Neural cell (in vitro differentiated cells): ENCODE measurements around the gene GZMM. TPM values are rescaled to one million over a fixed set of nuclear protein-coding genes. Genes with fewer than 3 reads are reported as not detected.

Experiments
- H2AFZ ChIP-seq: fragments of 200-600, 300-800 bp; sonication (generic), shearing (Covaris generic); 2 replicates; pipeline ENCODE4 v1.6.0; 2014; ENCODE audit warnings: low read depth, mild to moderate bottlenecking, antibody characterized with exemption, low read length, moderate library complexity
- H3F3A ChIP-seq: fragments of 200-600 bp; shearing (Covaris generic); 2 replicates; pipeline ENCODE4 v1.6.1; 2016; ENCODE audit warnings: mild to moderate bottlenecking, moderate library complexity, mixed read lengths, antibody characterized with exemption, low read length; ENCODE audit not compliant: insufficient read depth, poor library complexity, severe bottlenecking
- H3K27ac ChIP-seq: fragments of 200-600, 300-800 bp; sonication (generic), shearing (Covaris generic); 2 replicates; pipeline ENCODE4 v1.5.1; 2014; ENCODE audit warnings: mild to moderate bottlenecking, low read length, moderate library complexity
- H3K27me3 ChIP-seq: fragments of 300-800, 200-600 bp; sonication (generic), shearing (Covaris generic); 2 replicates; pipeline ENCODE4 v1.6.0; 2014; ENCODE audit warnings: mild to moderate bottlenecking, low read depth, low read length, moderate library complexity; ENCODE audit not compliant: insufficient read depth
- H3K36me3 ChIP-seq: fragments of 300-800, 200-600 bp; sonication (generic), shearing (Covaris generic); 2 replicates; pipeline ENCODE4 v1.5.1; 2014; ENCODE audit warnings: mild to moderate bottlenecking, antibody characterized with exemption, low read length, moderate library complexity; ENCODE audit not compliant: insufficient read depth
- H3K4me2 ChIP-seq: fragments of 300-800, 200-600 bp; sonication (generic), shearing (Covaris generic); 2 replicates; pipeline ENCODE4 v1.6.0; 2014; ENCODE audit warnings: mild to moderate bottlenecking, low read length
- H3K4me3 ChIP-seq: fragments of 300-800, 200-600 bp; sonication (generic), shearing (Covaris generic); 2 replicates; pipeline ENCODE4 v1.5.1; 2014; ENCODE audit warnings: mild to moderate bottlenecking, low read length, moderate library complexity
- H3K79me2 ChIP-seq: fragments of 200-600 bp; shearing (Covaris generic); replicated peaks from 2 replicates; pipeline ENCODE4 v1.6.0; 2014; ENCODE audit warnings: mild to moderate bottlenecking, low read length, moderate library complexity; ENCODE audit not compliant: insufficient read depth
- H3K9ac ChIP-seq: fragments of 300-800, 200-600 bp; sonication (generic), shearing (Covaris generic); 2 replicates; pipeline ENCODE4 v1.6.1; 2016; ENCODE audit warnings: mild to moderate bottlenecking, low read length, mixed read lengths
- H3K9me2 ChIP-seq: fragments of 200-600 bp; shearing (Covaris generic); 2 replicates; pipeline ENCODE4 v1.6.1; 2016; ENCODE audit warnings: mild to moderate bottlenecking, low read length, mixed read lengths; ENCODE audit not compliant: insufficient read depth
- H3K9me3 ChIP-seq: fragments of 200-600, 300-800 bp; sonication (generic), shearing (Covaris generic); 2 replicates; pipeline ENCODE4 v1.6.1; 2016; ENCODE audit warnings: mild to moderate bottlenecking, mixed run types, low read length, moderate library complexity, mixed read lengths
- H4K20me1 ChIP-seq: fragments of 200-600 bp; shearing (Covaris generic); 2 replicates; pipeline ENCODE4 v1.6.1; 2016; ENCODE audit warnings: mild to moderate bottlenecking, mixed run types; ENCODE audit not compliant: insufficient read depth
- CTCF ChIP-seq: fragments of 450-650 bp; IDR thresholded peaks from 2 replicates; pipeline ENCODE4 v1.5.1; 2014; ENCODE audit warnings: antibody characterized with exemption, mild to moderate bottlenecking, moderate library complexity; ENCODE audit not compliant: poor library complexity, severe bottlenecking
- EP300 ChIP-seq: fragments of 450-650 bp; conservative IDR thresholded peaks from 2 replicates; pipeline ENCODE4 v1.6.1; 2014; ENCODE audit warnings: antibody characterized with exemption, mild to moderate bottlenecking, moderate library complexity; ENCODE audit not compliant: poor library complexity, severe bottlenecking
- EZH2 ChIP-seq: fragments of 200-600, 300-800 bp; shearing (Covaris generic), sonication (generic); IDR thresholded peaks from 2 replicates; pipeline ENCODE4 v1.6.1; 2014; ENCODE audit warnings: antibody characterized with exemption, low read length, borderline replicate concordance, mild to moderate bottlenecking; ENCODE audit not compliant: insufficient read depth, poor library complexity, severe bottlenecking
- MXI1 ChIP-seq: fragments of 450-650 bp; conservative IDR thresholded peaks from 2 replicates; pipeline ENCODE4 v1.6.1; 2014; ENCODE audit warnings: antibody characterized with exemption, mild to moderate bottlenecking; ENCODE audit not compliant: poor library complexity, severe bottlenecking
- POLR2AphosphoS5 ChIP-seq: IDR thresholded peaks from 2 replicates; pipeline ENCODE4 v1.6.1; 2012
- RAD21 ChIP-seq: fragments of 450-650 bp; conservative IDR thresholded peaks from 2 replicates; pipeline ENCODE4 v1.6.1; 2014; ENCODE audit warnings: antibody characterized with exemption, mild to moderate bottlenecking, moderate library complexity
- REST ChIP-seq: IDR thresholded peaks from 2 replicates; pipeline ENCODE4 v1.6.1; 2012; ENCODE audit warnings: borderline replicate concordance
- SMC3 ChIP-seq: fragments of 450-650 bp; conservative IDR thresholded peaks from 2 replicates; pipeline ENCODE4 v1.6.1; 2014; ENCODE audit warnings: antibody characterized with exemption, mild to moderate bottlenecking, moderate library complexity; ENCODE audit not compliant: poor library complexity
- TAF1 ChIP-seq: IDR thresholded peaks from 2 replicates; pipeline ENCODE4 v1.6.1; 2012; ENCODE audit warnings: low read depth
- polyA plus RNA-seq: library from polyadenylated mRNA; depleted of rRNA; stranded (reverse); fragments of >200 nt; gene quantifications from 2 replicates; pipeline ENCODE4 v1.2.3, GENCODE V29; 2014

Gene GZMM
- polyA plus RNA-seq, 1 donor from 2014 or later: 0.38 TPM

GRCh38 chr19:495081-495401, 48.8 kb upstream of the GZMM start:
- H3K79me2 ChIP-seq: no peaks in the 10 kb centered on the region
- TF ChIP-seq POLR2AphosphoS5: no peak
- TF ChIP-seq RAD21: no peak
- no peak for TF ChIP-seq EZH2
- TF ChIP-seq CTCF: no peak
- no peak for TF ChIP-seq REST
- TF ChIP-seq SMC3: no peak
- no peak for TF ChIP-seq TAF1
- no peak for TF ChIP-seq MXI1
- no peak for TF ChIP-seq EP300
- no peaks in the 10 kb centered on the region for H4K20me1 ChIP-seq
- no peaks in the 10 kb centered on the region for H3F3A ChIP-seq
- no peak overlapping the region for H2AFZ ChIP-seq
- H3K9me2 ChIP-seq: no peaks in the 10 kb centered on the region
- H3K9me3 ChIP-seq: no peaks in the 10 kb centered on the region
- H3K9ac ChIP-seq: no peak overlapping the region
- no peak overlapping the region for H3K4me2 ChIP-seq
- H3K36me3 ChIP-seq: no peaks in the 10 kb centered on the region
- no peak overlapping the region for H3K4me3 ChIP-seq
- H3K27ac ChIP-seq: no peak overlapping the region
- peaks cover 37% of the 10 kb centered on the region for H3K27me3 ChIP-seq

- Histone ChIP-seq H4K20me1 (no peaks in the 10 kb centered on the region), H3F3A (no peaks in the 10 kb centered on the region), H3K4me3 (no peak overlapping the region), H3K27ac (no peak overlapping the region), H3K4me2 (no peak overlapping the region), H3K27me3 (peaks cover 39% of the 10 kb centered on the region), H3K9me2 (no peaks in the 10 kb centered on the region), H3K9me3 (no peaks in the 10 kb centered on the region), H3K36me3 (no peaks in the 10 kb centered on the region), H3K9ac (no peak overlapping the region), H2AFZ (no peak overlapping the region), H3K79me2 (no peaks in the 10 kb centered on the region)
- TF ChIP-seq CTCF (peak; percentile 68), POLR2AphosphoS5 (no peak), SMC3 (peak; percentile 49)
These were observed 48.3 kb upstream of the GZMM start for GRCh38 chr19:495402-496111.
